Cortex of kidney (tissue), 1 donor: ENCODE data around the gene GIGYF1.
"Not testable (repeated sequence)": the region's sequence is repeated elsewhere in the genome, so short reads cannot be mapped to it uniquely, and the experiment has no call there.

ENCODE experiments used
- DNase-seq: peaks from one replicate; lab custom pipeline; 2025; lab: John Stamatoyannopoulos, UW

The GIGYF1 gene

GRCh38 chr7:100706672-100707311, 12.7 kb upstream of the GIGYF1 start:
- DNase-seq = no peak

DNA sequence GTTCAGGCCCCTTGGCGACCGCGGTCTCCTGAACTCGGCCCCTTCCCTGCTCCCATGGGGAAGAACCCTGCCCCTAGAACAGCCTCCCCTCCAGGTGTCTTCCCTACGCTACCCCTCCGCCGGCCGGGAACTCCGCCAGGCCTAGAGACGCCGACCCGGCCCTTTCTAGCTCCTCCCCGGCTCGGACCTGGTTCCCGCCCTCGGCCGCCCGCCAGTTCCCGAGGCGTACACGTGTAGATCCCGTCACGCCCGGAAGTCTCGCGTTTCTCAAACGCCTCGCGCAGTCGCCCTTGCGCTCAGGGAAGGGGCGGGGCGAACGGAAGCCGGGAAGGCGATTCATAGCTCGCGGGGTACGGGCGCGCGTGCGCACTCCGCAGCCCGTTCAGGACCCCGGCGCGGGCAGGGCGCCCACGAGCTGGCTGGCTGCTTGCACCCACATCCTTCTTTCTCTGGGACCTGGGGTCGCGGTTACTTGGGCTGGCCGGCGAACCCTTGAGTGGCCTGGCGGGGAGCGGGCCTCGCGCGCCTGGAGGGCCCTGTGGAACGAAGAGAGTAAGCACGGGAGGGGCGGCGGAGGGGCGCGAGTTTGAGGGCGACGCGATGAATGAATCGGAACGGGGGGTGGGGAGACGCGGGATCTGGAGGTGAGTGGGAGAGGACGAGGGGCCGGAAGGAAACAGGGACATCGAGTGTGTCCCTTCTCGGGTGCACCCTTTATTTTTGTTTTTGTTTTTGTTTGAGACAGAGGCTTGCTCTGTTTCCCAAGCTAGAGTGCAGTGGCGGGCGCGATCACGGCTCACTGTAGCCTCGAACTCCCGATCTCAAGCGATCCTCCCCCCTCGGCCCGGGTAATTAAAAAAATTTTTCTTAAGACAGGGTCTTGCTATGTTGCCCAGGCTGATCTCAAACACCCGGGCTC, 12.0 kb upstream of the GIGYF1 start, which contains the start of gene POP7:
POP7 (plus strand) TSS at position 369 of the 919 bp plus-strand sequence. CDS start 710 bp downstream, outside the sequence.
- peak; percentile 90 for DNase-seq

GRCh38 chr7:100705320-100705752, 11.3 kb upstream of the GIGYF1 start:
- DNase-seq = no peak

DNA sequence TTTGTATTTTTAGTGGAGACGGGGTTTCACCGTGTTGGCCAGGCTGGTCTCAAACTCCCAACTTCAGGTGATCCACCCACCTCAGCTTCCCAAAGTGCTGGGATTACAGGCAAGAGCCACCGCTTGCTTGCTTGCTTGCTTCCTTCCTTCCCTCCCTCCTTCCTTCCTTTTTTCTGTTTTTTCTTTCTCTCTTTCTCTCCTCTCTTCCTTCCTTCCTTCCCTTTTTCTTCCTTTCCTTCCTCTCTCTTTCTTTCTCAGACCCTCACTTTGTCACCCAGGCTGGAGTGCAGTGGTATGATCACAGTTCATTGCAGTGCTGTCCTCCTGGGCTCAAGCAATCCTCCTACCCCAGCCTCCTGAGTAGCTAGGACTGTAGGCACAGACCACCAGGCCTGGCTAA, 7.0 kb upstream of the GIGYF1 start:
- DNase-seq = not testable (repeated sequence)

DNA sequence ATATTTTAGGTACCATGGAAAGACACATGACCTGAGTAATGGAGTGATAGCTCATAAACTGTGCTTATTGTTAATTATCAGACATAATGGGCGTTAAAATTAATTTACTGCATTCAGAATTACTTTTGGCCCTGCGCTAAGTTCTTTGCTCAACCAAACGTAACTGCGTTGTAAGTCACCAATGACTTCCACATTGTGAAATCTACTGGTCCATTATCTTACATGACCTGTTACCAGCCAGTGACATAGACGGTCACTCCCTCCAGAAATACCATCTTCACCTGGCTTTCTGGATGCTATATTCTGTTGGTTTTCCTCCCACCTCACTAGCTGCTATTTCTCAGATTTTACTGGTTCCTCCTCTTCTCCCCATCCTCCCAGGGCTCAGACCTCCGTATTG, 5.0 kb upstream of the GIGYF1 start:
- no peak for DNase-seq

GRCh38 chr7:100696123-100696521, 2.1 kb upstream of the GIGYF1 start:
- no peak for DNase-seq

DNA sequence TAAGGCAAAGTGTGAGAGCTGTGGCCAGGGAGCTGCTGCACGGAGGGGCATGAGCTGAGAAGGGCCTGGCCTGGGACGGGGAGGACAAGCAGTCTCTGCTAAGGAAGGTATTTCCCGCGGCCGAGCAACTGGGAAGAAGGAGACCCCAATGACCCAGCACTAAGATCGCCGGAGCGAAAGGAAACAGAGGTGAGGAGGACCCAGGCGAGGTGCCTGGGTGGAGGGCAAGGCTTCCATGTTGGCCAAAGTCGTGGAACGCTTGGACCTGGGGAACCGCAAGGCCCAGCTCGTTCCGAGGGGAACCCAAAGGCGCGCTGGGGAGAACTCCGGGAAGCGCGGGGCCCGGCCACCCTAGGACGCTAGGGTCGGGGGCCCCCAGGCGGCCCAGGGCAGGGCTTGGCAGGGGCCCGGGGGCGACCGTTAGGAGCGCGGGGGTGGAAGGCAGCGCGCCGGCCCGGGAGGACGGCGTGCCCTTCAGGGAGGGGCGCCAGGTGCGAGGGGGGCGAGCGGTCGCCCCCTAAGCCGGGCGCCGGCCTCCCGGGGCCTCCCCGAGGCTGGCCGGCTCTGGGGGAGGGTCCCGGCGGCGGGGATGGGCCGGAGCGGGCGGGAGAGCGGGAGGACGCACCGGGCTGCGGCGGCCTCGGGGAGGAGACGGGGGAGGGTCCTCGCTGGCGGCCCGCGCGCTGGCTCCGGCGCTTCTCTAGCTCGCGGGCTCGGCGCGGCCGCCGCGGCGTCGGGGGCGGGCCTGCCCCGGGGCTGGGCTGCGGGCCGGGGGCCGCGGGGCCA, 545 bp downstream of the GIGYF1 start:
- DNase-seq = no peak

DNA sequence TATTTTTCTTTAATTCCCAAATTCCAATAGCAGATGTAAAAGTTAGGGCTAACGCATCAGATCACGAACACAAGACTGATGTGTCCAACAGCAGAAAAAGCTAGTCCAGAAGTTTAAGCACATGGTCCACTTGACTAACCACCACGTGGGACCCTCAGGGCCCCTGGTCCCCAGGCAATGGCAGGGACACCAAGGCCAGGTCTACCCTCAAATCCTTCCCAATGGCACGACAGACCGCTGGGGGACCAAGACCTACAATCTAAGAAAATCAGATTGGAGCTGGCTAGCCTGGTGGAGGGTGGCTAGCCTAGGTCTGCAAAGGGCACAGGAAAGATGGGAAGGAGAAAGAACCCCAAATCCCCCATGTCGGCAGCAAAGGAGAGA, 1.5 kb downstream of the GIGYF1 start:
- DNase-seq = no peak

DNA sequence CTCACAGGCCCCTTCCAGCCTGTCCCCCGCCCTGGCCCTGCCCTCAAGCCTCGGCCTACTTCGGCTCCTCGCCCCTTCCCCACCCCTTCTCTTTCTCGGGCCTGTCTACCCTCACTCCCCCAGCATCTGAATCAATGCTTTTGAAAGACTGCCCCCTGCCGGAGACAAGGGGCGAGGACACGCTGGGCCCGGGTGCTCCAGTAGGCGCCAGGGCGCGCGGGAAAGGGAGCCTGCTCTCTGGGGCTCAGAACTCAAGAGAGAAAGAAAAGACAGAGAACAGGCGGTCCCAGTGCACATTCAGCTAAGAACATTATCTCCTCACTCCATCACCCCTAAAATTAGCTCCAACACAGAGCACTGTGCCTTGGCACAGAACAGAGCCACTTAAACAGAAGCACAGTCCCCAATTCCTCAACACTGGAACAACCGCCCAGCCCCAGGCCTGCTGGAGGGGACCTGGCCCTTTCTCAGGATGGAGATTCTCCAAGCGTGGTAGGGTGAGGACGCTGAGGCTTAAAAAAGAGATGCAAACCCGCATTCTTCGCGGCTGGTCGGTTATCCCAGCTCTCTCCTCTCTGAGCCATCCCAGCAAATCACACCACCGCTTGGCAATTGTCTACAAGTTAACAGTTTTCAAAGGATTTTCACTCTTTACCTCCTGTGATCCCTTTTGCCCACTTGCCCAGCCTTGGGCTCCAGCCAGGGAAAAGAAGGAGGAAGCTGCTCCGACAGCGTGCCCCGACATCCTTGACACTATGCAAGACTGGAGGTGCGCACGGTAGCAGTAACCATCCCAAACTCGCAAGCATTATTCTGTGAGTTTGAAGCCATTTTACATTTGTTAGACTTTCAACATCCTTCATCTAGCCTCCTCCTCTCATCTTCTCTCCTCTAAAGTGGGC, 2.1 kb downstream of the GIGYF1 start:
- no peak for DNase-seq

- DNase-seq = no peak
Measured at GRCh38 chr7:100689230-100690135, 4.6 kb downstream of the GIGYF1 start.

- DNase-seq = no peak
Measured at GRCh38 chr7:100688326-100688860, 5.7 kb downstream of the GIGYF1 start.

GRCh38 chr7:100687751-100688300, 6.2 kb downstream of the GIGYF1 start:
- no peak for DNase-seq

DNA sequence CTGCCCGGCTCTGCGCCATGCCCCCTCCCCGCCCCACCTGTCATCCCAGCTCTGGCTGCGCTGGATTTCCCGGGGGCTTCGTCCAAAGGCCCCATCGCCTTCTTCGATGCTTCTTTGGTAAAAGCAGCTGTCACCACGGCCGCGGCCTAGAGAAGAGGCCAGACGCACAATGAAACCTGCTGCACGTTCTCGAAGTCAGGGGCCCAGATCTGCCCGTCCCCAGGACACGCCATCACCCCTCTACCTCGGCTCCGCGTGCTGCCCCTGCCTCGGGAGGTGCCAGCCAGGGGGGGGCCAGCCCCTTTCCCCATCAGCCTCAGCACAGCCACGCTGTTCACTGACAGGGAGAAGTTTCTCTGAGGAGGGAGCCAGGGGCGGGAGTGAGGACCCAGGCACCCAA, 6.8 kb downstream of the GIGYF1 start:
- no peak for DNase-seq

DNA sequence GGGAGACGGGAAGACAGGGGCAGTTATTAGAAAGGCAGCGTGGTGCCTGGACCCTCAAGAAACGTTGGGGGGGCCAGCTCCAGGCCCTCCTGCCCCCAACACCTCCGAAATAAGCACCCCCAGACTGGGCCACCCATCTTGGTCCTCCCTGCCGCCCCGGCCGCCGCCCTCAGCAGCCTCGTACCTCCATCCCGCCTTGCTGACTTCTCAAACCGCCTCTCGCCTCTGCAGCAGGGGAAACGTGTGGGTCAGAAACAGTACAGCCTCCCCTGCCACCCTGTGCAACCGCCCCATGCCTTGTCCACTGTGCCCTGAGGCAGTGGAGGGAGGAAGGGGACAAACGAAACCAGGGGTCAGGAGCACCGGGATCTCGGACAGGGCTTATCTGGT, 7.2 kb downstream of the GIGYF1 start:
- no peak for DNase-seq

- DNase-seq = no peak
Measured at GRCh38 chr7:100686201-100686821, 7.7 kb downstream of the GIGYF1 start.

GRCh38 chr7:100685631-100686145, 8.4 kb downstream of the GIGYF1 start:
- no peak for DNase-seq

DNA sequence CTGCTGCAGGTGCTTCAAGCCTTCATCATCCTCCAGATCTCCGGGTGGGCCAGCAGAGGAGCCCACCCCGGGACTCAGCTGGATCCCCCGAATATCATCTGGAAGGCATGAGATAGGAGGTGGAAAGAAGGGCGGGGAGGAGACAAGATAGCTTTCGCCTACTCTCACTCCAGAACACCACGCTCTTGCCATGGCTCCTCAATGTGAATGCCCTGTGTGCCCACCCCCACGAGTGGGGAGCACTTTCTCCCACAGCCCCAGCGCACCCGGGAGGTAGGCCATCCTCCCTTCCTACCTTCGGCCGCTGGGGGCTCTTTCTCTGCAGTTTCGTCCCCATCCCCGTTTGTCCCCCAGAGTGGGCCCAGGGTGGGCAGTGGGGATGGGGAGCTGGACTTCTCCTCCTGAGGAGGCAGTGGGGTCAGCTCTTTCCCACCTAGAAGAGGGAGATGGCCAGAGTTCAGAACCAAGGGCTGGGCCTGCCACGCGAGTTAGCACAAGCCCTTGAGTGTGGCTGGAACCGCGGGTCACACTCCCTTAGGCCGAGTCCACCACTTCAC, 8.9 kb downstream of the GIGYF1 start:
- DNase-seq = no peak

DNA sequence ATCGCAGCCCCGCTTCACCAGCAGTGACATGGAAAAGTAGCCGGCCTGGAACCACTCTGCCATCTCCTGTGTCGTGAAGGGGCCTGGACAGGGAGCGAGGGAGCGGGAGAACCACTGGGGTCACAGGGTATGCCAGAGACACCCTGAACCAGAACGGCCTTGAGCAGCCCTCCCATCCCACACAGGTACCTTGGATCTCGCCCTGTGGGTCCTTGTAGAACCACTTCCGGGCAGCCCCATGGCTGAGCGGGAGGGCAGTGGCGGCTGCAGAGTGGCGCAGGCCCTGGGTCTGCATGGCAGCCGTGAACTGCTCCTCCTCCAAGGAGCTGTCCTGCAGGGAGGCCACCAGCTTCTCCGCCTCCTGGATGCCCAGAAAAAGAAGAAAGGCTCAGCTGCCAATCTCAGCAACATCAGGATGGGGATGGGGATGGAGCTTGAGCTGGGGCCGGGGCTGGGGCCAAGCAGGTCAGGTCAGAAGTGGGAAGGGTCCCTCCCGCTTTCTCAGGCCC, 9.5 kb downstream of the GIGYF1 start:
- DNase-seq = no peak
